Esophagus muscularis mucosa (tissue), 3 donors: Measurements from ENCODE around the gene MYH15.

Experiments used
- CTCF ChIP-seq, 3 experiments: fragments of 200-600 bp in 2 of 3; fragments of 450-650 bp in 1 of 3; sonication (generic) in 2 of 3; IDR thresholded peaks; one replicate each; pipeline ENCODE4 v1.5.1; 2017 to 2019; ENCODE audit warnings: antibody characterized with exemption in 3 of 3, mild to moderate bottlenecking in 2 of 3, moderate library complexity in 1 of 3
- POLR2A ChIP-seq: fragments of 450-650 bp; IDR thresholded peaks from one replicate; pipeline ENCODE4 v1.6.1; 2017; ENCODE audit warnings: antibody characterized with exemption, moderate library complexity, mild to moderate bottlenecking, low read depth
- POLR2AphosphoS5 ChIP-seq, 2 donors: sonication (generic); formaldehyde crosslinking; IDR thresholded peaks; one replicate each; pipeline ENCODE4 v1.6.1; 2017; ENCODE audit warnings: antibody characterized with exemption in 2 of 2

DNA sequence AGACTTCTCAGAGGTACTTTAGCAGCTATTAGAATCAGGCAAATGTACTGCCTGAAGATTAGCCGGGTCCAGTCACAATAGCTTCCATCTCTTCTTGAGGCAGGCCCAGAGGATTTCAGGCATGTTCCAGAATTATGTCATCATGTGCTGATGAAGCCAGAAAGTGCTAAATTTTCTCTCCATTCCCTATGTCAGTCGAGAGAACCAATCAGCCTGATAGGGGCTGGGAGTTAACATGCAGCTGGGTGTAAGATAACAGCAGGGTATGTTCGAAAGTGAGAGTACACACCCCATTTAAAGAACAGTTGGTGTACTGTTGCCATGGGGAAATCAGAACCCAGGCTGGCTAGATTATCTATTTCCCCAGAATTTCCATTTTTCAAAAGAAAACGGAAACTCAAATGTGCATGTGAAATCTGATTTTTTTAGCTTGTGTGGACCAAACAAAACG lies 48.7 kb downstream of the MYH15 start:
- TF ChIP-seq CTCF (IDR thresholded peaks at IDR 0.05) (no peak), POLR2A (no peak), POLR2AphosphoS5 (IDR thresholded peaks at IDR 0.05) (no peak)
